Neural progenitor cell (in vitro differentiated cells): Measurements from ENCODE around the gene MPL. TPM values are rescaled to one million over a fixed set of nuclear protein-coding genes. Genes with fewer than 3 reads are reported as not detected.

ENCODE experiments used
- DNase-seq: peaks from one replicate; pipeline ENCODE4 v3.0.0-alpha.2; 2016; ENCODE audit warnings: low spot score
- H2AFZ ChIP-seq: fragments of 200-600 bp; sonication (generic); replicated peaks from 2 replicates; pipeline ENCODE4 v1.6.1; 2016; ENCODE audit warnings: antibody characterized with exemption
- H3F3A ChIP-seq: fragments of 200-600 bp; sonication (generic); 2 replicates; pipeline ENCODE4 v1.6.1; 2016; ENCODE audit warnings: antibody characterized with exemption, low read depth
- H3K27ac ChIP-seq: fragments of 200-600 bp; sonication (generic); 2 replicates; pipeline ENCODE4 v1.5.1; 2016; ENCODE audit warnings: mild to moderate bottlenecking
- H3K27me3 ChIP-seq: fragments of 200-600 bp; sonication (generic); 2 replicates; pipeline ENCODE4 v1.6.1; 2016; ENCODE audit warnings: mild to moderate bottlenecking, moderate library complexity
- H3K36me3 ChIP-seq: fragments of 200-600 bp; sonication (generic); 2 replicates; pipeline ENCODE4 v1.5.1; 2016
- H3K4me1 ChIP-seq: fragments of 200-600 bp; sonication (generic); 2 replicates; pipeline ENCODE4 v1.6.1; 2016; ENCODE audit warnings: mixed run types
- H3K4me2 ChIP-seq: fragments of 200-600 bp; sonication (generic); 2 replicates; pipeline ENCODE4 v1.6.1; 2016
- H3K4me3 ChIP-seq: fragments of 200-600 bp; sonication (generic); 2 replicates; pipeline ENCODE4 v1.5.1; 2016
- H3K79me2 ChIP-seq: fragments of 200-600 bp; sonication (generic); 2 replicates; pipeline ENCODE4 v1.6.1; 2016; ENCODE audit warnings: low read depth
- H3K9ac ChIP-seq: fragments of 200-600 bp; sonication (generic); 2 replicates; pipeline ENCODE4 v1.6.1; 2016
- H3K9me3 ChIP-seq: fragments of 200-600 bp; sonication (generic); 2 replicates; pipeline ENCODE4 v1.5.1; 2016; ENCODE audit warnings: low read depth
- H4K20me1 ChIP-seq: fragments of 200-600 bp; sonication (generic); 2 replicates; pipeline ENCODE4 v1.6.1; 2016; ENCODE audit warnings: low read depth
- H3K27ac Mint-ChIP-seq: 3 replicates; pipeline ENCODE4 v1.8.0; 2021; ENCODE audit warnings: mixed read lengths
- H3K27me3 Mint-ChIP-seq: 2 replicates; pipeline ENCODE4 v1.8.0; 2022; ENCODE audit warnings: low read depth, mild to moderate bottlenecking, inconsistent platforms, moderate library complexity, mixed read lengths; ENCODE audit not compliant: insufficient read depth
- H3K36me3 Mint-ChIP-seq: 3 replicates; pipeline ENCODE4 v1.8.0; 2021; ENCODE audit warnings: mixed read lengths
- H3K4me1 Mint-ChIP-seq: 3 replicates; pipeline ENCODE4 v1.8.0; 2021; ENCODE audit warnings: mixed read lengths
- H3K4me3 Mint-ChIP-seq: 3 replicates; pipeline ENCODE4 v1.8.0; 2021; ENCODE audit warnings: mild to moderate bottlenecking, moderate library complexity, mixed read lengths
- H3K9me3 Mint-ChIP-seq: 3 replicates; pipeline ENCODE4 v1.8.0; 2020; ENCODE audit warnings: mixed read lengths
- EZH2 ChIP-seq: fragments of 200-600 bp; sonication (generic); IDR thresholded peaks from 2 replicates; pipeline ENCODE4 v1.6.1; 2017; ENCODE audit warnings: antibody characterized with exemption, mild to moderate bottlenecking, moderate library complexity
- EZH2phosphoT487 ChIP-seq: fragments of 200-600 bp; sonication (generic); IDR thresholded peaks from 2 replicates; pipeline ENCODE4 v1.6.1; 2017; ENCODE audit warnings: antibody characterized with exemption
- total RNA-seq: library from RNA; depleted of rRNA; stranded (reverse); fragments of >200 nt; gene quantifications from 2 replicates; pipeline ENCODE4 v1.2.3, GENCODE V29; 2015; ENCODE audit warnings: low replicate concordance
- TF ChIP-seq, protein P1 (sequence below): fragments of 200-600 bp; sonication (generic); IDR thresholded peaks from 2 replicates; pipeline ENCODE4 v1.5.1; 2017; ENCODE audit warnings: antibody characterized with exemption, mild to moderate bottlenecking

The MPL gene
- total RNA-seq, 1 donor from 2014 or later: not detected

DNA sequence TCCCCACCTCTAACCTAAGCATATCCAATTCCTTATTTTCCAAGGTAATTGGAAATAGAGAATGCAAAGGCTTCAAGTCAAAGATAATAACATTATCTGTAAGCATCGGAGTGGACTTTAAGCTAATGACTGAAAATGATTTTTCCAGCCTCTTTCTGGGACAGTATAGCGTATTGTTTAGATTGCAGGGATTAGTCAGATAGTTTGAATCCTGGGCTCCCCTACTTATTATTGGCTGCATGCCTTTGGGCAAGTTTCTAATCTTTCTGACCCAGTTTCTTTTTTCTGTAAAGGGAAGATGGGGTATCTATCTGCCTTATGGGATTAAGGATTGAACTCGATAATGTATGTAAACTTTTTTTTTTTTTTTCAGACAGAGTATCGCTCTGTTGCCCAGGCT, 19.6 kb downstream of the MPL start:
- no peak overlapping the region for H3K4me2 ChIP-seq
- peaks cover 3% of the 10 kb centered on the region for H3K27me3 Mint-ChIP-seq
- peaks cover 34% of the 10 kb centered on the region for H3K79me2 ChIP-seq
- peak overlapping the region; percentile 98 for H3K4me3 Mint-ChIP-seq
- no peak overlapping the region for H3K4me3 ChIP-seq
- H4K20me1 ChIP-seq: peaks cover 30% of the 10 kb centered on the region
- no peak for DNase-seq
- H2AFZ ChIP-seq: no peak overlapping the region
- peaks cover 23% of the 10 kb centered on the region for H3K36me3 Mint-ChIP-seq
- peaks cover 28% of the 10 kb centered on the region for H3F3A ChIP-seq
- H3K36me3 ChIP-seq: peaks cover 12% of the 10 kb centered on the region
- no peaks in the 10 kb centered on the region for H3K9me3 Mint-ChIP-seq
- no peaks in the 10 kb centered on the region for H3K9me3 ChIP-seq
- peaks cover 47% of the 10 kb centered on the region for H3K4me1 Mint-ChIP-seq
- no peak overlapping the region for H3K9ac ChIP-seq
- no peaks in the 10 kb centered on the region for H3K27me3 ChIP-seq
- H3K4me1 ChIP-seq: peaks cover 26% of the 10 kb centered on the region
- no peak overlapping the region for H3K27ac Mint-ChIP-seq
- H3K27ac ChIP-seq: no peak overlapping the region
- TF ChIP-seq EZH2phosphoT487 (no peak), EZH2 (no peak)
- TF ChIP-seq, protein P1, sequence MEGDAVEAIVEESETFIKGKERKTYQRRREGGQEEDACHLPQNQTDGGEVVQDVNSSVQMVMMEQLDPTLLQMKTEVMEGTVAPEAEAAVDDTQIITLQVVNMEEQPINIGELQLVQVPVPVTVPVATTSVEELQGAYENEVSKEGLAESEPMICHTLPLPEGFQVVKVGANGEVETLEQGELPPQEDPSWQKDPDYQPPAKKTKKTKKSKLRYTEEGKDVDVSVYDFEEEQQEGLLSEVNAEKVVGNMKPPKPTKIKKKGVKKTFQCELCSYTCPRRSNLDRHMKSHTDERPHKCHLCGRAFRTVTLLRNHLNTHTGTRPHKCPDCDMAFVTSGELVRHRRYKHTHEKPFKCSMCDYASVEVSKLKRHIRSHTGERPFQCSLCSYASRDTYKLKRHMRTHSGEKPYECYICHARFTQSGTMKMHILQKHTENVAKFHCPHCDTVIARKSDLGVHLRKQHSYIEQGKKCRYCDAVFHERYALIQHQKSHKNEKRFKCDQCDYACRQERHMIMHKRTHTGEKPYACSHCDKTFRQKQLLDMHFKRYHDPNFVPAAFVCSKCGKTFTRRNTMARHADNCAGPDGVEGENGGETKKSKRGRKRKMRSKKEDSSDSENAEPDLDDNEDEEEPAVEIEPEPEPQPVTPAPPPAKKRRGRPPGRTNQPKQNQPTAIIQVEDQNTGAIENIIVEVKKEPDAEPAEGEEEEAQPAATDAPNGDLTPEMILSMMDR: no peak

DNA sequence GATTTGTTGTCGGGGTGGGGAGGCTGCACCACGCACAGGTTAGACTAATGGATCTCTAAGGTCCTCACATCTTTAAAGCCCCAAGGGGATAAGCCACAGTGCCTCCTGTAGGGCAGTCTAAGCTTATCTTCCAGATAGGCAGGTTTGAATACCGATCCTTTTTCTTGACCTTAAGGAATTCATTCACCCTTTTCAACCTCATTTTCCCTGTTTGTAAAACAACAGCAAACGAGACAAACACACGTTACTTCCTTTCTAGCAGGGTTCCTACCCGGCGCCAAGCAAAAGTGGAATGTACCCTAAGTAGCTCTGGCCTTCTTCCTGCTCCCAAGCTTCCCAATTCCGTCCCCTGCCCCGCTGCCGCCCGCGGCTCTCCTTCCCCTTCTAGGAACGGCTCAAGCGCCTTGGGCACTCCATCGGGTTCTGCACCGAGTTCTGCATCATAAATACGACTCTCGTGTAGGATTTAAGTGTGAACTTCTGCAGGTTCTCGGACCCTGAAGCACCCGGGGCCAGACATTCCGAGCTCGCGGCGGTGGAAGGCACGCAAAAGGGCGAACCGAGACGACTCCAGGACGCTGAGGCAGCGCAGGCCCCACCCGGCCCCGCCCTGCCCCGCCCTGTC, 20.6 kb downstream of the MPL start:
- peak; percentile 75 for DNase-seq

DNA sequence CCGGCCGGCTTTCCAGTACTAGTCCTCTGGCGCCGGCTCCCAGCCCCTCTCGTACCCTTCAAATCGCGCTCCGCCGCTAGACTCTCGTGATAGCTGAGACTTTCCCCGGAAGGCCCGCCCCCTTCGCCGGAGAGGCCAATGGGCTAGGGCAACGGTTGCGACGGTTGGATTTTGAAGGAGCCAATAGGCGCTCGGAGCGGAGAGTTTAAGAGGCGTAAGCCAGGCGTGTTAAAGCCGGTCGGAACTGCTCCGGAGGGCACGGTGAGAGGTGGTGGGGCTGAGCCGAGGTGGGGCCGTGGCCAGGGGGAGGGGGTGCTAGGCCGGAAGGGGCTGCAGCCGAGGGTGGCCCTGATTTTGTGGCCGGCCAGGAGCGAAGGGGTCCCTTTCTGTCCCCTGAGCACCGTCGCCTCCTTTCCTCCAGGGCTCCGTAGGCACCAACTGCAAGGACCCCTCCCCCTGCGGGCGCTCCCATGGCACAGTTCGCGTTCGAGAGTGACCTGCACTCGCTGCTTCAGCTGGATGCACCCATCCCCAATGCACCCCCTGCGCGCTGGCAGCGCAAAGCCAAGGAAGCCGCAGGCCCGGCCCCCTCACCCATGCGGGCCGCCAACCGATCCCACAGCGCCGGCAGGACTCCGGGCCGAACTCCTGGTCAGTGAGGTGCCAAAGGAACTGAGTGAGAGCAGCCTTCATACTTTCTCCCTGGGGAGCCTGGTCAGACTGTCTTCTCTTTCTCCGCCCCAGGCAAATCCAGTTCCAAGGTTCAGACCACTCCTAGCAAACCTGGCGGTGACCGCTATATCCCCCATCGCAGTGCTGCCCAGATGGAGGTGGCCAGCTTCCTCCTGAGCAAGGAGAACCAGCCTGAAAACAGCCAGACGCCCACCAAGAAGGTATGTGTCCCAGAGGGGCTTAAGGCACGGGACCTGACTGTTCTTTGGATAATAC, 21.4 kb downstream of the MPL start, which contains the start of gene CDC20:
TSS of gene CDC20 (plus strand) at position 236 of the 948 bp plus-strand sequence. CDS start at position 471, 235 bp downstream.
- Histone ChIP-seq H3K27ac (peak within 1 kb of the TSS; percentile 85), H3K4me1 (peaks cover 18% of the 10 kb centered on the region), H3K27me3 (no peaks in the 10 kb centered on the region), H2AFZ (peak within 1 kb of the TSS; percentile 54), H3K9me3 (no peaks in the 10 kb centered on the region), H3K36me3 (peaks cover 14% of the 10 kb centered on the region), H3K79me2 (peaks cover 34% of the 10 kb centered on the region), H4K20me1 (peaks cover 37% of the 10 kb centered on the region), H3K4me2 (peak within 1 kb of the TSS; percentile 96), H3K4me3 (peak within 1 kb of the TSS; percentile 70), H3K9ac (peak within 1 kb of the TSS; percentile 95), H3F3A (peaks cover 38% of the 10 kb centered on the region)
- Mint-ChIP-seq H3K27ac (peak within 1 kb of the TSS; percentile 96), H3K4me3 (peak within 1 kb of the TSS; percentile 98), H3K36me3 (peaks cover 28% of the 10 kb centered on the region), H3K27me3 (peaks cover 3% of the 10 kb centered on the region), H3K4me1 (peaks cover 46% of the 10 kb centered on the region), H3K9me3 (no peaks in the 10 kb centered on the region)
- TF ChIP-seq EZH2 (no peak), EZH2phosphoT487 (no peak)
- TF ChIP-seq, protein P1: no peak
- peak; percentile 100 for DNase-seq

More for the DNA sequence above, 20.6 kb downstream of the MPL start:
- Histone ChIP-seq H3F3A (peaks cover 30% of the 10 kb centered on the region), H3K27ac (peak overlapping the region; percentile 85), H3K4me3 (peak overlapping the region; percentile 70), H3K36me3 (peaks cover 14% of the 10 kb centered on the region), H3K4me2 (peak overlapping the region; percentile 75), H3K9ac (peak overlapping the region; percentile 76), H3K27me3 (no peaks in the 10 kb centered on the region), H2AFZ (peak overlapping the region; percentile 54), H3K9me3 (no peaks in the 10 kb centered on the region), H3K79me2 (peaks cover 34% of the 10 kb centered on the region), H3K4me1 (peaks cover 18% of the 10 kb centered on the region), H4K20me1 (peaks cover 37% of the 10 kb centered on the region)
- peak overlapping the region; percentile 98 for H3K4me3 Mint-ChIP-seq
- TF ChIP-seq, protein P1: peak; percentile 64
- TF ChIP-seq EZH2 (peak; percentile 31), EZH2phosphoT487 (no peak)
- no peaks in the 10 kb centered on the region for H3K9me3 Mint-ChIP-seq
- H3K27ac Mint-ChIP-seq: peak overlapping the region; percentile 96
- peaks cover 3% of the 10 kb centered on the region for H3K27me3 Mint-ChIP-seq
- H3K4me1 Mint-ChIP-seq: peaks cover 44% of the 10 kb centered on the region
- H3K36me3 Mint-ChIP-seq: peaks cover 26% of the 10 kb centered on the region
